Right ventricle myocardium inferior (tissue), 1 donor: ENCODE data around the gene FAHD1. TPM values are rescaled to one million over a fixed set of nuclear protein-coding genes. Genes with fewer than 3 reads are reported as not detected.
A peak's percentile ranks its signal among the peaks of the same experiment; 100 is the strongest.
"Not testable (repeated sequence)": the region's sequence is repeated elsewhere in the genome, so short reads cannot be mapped to it uniquely, and the experiment has no call there.

ENCODE experiments used
- ATAC-seq: fragments of 200-7000 bp; cut with Tn5 transposase; one replicate; pipeline ENCODE4 v1.9.1; 2020; ENCODE audit warnings: mild to moderate bottlenecking, moderate library complexity
- DNase-seq: peaks from one replicate; pipeline ENCODE4 v3.0.0; 2021; ENCODE audit errors: missing footprints
- intact Hi-C: fragments of 100-400 bp; cut with DNase I; formaldehyde crosslinking; loops from one replicate; pipeline ENCODE4 v1.11.0; 2022
- total RNA-seq: library from RNA; stranded (reverse); fragmentation: NEBNext Ultra II Directional; extraction: Animal tissue kit (Norgen Biotek cat#: 25700); gene quantifications from one replicate; pipeline ENCODE4 v1.2.1, GENCODE V29; 2021
- donor health status: DM: no; HTN: yes; CAD: no; lungs with severe emphysema.

Gene FAHD1
- total RNA-seq, 1 donor from 2014 or later = 28.3 TPM

- intact Hi-C loops = loop anchor here (5.0 kb wide), 1 partner anchor 35 kb away; no protein-coding TSS in a partner anchor
- ATAC-seq (no peak), DNase-seq (peak; percentile 55)
These were observed 39.5 kb upstream of the FAHD1 start for GRCh38 chr16:1787322-1788094.

DNA sequence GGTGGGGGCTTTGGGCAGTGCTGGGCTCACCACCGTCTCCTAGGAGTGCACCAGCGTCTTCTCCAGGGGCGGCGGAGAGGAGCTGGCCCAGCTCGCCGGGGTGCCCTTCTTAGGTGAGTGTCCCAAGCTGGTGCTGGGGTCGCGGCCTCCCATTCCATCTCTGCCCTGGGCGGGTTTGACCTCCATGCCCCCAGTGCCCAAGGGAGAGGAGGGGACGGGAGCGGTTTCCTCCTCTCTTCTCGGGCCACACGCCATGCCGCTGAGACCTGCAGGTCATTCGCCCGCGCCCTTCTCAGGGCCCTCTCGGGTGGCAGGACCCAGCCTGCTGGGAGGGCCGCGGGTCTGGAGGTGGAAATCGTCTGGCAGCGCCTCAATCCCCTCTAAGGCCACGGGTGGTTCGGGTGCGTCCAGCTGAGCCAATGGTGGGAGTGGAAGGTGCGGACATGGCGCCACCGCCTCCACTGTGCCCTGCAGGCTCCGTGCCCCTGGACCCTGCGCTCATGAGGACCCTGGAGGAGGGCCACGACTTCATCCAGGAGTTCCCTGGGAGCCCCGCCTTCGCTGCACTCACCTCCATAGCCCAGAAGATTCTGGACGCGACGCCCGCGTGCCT lies 38.8 kb upstream of the FAHD1 start:
- ATAC-seq (no peak), DNase-seq (no peak)
- intact Hi-C loops = loop anchor here (5.0 kb wide), 1 partner anchor 34 kb away; no protein-coding TSS in a partner anchor

GRCh38 chr16:1788708-1789100 lies 38.3 kb upstream of the FAHD1 start:
- no peak for ATAC-seq
- intact Hi-C loops = loop anchor here (5.0 kb wide), 1 partner anchor 34 kb away; no protein-coding TSS in a partner anchor
- DNase-seq = peak; percentile 64

GRCh38 chr16:1789643-1790045 lies 37.4 kb upstream of the FAHD1 start:
- DNase-seq (peak; percentile 50), ATAC-seq (no peak)
- intact Hi-C loops = loop anchor here (5.0 kb wide), 1 partner anchor 33 kb away; no protein-coding TSS in a partner anchor

DNA sequence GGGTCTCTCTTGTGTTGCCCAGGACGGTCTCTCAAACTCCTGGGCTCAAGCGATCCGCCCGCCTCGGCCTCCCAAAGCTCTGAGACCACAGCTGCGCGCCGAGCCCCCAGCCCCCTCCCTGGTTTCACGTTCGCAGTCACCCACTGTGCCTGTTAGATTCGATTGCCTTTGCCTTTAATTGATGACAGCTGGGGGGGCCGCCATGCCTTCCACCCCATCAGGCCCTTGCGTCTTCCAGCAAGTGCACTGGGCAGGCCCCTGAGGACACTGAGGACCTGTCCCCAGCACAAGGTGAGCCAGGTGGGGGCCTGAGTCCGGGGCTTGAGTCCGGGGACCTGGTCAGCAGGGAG lies 36.8 kb upstream of the FAHD1 start:
- DNase-seq (no peak), ATAC-seq (no peak)
- intact Hi-C loops = no loop called here

DNA sequence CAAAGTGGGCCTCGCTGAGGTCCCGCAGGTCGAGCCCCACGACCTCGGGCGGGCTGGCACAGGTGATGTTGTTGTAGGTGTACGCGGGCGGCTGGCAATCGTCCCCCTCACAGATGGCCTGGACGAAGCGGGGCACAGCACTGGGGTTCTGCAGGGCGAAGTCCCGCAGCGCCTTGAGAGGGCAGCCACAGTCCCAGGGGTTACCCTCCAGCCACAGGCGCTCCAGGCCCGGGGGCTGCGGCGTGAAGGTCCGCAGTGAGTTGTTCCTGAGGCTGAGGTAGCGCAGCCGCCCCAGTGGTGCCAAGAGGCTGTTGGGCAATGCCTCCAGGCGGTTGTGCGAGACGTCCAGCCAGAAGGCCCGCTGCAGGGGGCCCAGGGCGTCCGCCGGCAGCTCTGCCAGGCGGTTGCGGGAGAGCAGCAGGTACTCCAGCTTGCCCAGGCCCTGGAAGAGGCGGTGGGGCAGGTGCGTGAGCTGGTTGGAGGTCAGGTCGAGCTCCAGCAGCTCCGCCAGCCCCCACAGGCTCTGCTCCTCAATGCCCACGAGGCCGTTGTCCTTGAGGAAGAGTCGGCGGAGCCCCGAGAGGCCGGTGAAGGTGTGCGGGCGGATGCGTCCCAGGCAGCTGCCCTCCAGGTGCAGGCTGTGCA lies 36.3 kb upstream of the FAHD1 start:
- DNase-seq = no peak
- no peak for ATAC-seq
- intact Hi-C loops = no loop called here

DNA sequence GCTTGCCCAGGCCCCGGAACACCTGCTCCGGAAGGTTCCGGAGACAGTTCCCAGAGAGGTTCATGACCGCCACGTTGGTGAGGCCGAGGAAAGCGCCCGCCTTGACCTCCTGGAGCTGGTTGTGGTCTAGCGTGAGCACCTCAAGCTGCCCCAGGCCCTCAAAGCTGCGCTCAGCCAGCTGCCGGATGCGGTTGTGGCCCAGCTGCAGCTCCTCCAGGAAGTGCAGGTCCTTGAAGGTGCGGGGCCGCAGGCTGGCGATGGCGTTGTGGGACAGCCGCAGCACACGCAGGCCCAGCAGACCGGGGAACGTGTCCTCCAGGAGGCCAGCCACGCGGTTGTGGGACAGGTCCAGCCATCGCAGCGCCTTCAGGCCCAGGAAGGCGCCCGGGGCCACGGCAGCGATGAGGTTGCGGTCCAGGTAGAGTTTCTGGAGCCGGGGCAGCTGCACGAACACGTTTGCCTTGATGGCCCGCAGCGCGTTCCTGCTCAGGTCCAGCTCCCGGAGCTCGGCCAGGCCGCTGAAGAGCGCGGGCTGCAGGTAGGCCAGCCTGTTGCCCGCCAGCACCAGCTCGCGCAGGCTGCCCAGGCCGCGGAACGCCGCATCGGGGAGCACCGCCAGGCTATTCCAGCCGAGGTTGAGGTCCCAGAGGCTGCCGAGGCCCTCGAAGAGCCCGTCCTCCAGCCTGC lies 35.6 kb upstream of the FAHD1 start:
- DNase-seq (peak; percentile 64), ATAC-seq (no peak)
- intact Hi-C loops = no loop called here

DNA sequence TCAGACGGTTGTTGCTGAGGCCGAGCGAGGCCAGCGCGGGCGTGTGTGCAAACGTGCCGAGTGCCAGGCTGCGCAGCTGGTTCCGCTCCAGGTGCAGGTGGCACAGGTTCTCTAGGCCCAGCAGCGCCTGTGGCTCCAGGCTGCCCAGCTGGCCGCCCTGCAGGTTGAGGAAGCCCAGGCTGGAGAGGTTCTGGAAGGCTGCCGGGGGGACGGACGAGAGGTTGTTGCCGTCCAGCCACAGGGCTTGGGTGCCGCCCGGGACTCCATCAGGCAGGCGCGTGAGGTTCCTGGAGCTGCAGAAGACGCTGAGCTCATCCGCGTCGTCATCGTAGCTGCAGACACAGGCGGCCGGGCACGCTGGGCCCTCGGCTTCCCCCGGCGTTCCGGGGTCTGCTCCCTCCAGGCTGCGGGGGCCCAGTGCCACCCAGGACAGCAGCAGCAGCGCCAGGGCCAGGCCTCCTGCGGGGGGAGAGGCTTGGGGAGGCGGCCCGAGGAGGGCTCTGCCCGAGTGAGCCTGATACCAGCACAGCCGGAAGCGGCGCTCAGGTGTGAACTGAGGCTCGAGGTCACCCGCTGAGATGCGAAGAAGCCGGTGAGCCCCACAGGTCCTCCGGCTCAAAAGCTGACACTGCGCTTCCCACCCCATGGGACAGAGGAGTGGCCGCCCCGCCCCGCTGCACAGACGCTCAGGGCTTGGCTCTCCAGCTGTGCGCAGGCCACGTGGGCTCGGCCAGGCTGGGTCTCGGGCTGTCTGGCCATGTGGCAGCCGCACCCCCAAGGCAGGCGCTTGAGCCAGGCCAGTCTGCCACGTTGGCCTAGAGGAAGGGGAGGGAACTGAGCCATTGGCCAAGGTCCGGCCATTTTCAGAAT lies 34.8 kb upstream of the FAHD1 start:
- no peak for DNase-seq
- ATAC-seq = no peak
- intact Hi-C loops = no loop called here

DNA sequence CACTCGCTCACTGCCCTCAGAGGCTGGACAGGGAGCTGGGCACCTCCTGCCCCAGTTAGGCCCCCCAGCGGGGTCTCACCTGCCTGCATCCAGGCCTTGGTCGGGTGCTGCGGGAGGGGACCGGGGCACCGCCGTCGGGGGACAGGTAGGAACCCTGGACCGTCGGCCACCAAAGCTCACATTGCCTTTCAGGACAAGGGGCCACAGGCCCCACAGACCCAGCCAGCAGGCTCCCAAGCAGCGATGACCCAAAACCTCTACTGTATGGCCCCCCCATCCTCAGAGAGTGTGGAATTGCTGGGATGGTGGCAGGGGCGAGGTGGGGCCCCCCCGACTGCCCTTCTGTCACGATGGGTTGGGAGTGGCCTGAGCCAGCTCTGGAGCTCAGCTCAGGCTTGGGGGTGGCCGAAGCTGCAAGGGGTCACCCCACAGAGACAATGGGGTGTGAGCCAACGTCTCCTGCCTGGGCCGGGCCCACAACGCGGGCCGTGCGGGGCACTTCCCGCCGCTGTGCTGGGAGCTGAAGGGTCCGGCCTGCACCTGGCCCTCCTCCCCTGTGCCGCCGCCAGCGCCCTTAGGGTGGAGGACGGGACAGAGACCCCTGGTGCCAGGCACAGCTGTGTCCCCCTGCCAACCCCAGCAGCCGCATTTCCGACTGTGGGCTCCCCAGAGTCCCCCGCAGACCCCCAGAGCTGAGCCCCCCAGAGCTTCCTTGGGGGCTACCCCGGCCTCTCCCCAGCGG lies 34.0 kb upstream of the FAHD1 start:
- DNase-seq (no peak), ATAC-seq (no peak)
- intact Hi-C loops = no loop called here

GRCh38 chr16:1793578-1794220 lies 33.3 kb upstream of the FAHD1 start, which contains the start of gene IGFALS:
IGFALS (minus strand) TSS chr16:1793705; CDS start chr16:1793652, 53 bp downstream.
- DNase-seq (no peak), ATAC-seq (no peak)
- intact Hi-C loops = no loop called here

- intact Hi-C loops = no loop called here
- DNase-seq (no peak), ATAC-seq (no peak)
These were observed 32.7 kb upstream of the FAHD1 start for GRCh38 chr16:1794221-1794871.

- intact Hi-C loops = no loop called here
- ATAC-seq (no peak), DNase-seq (no peak)
These were observed 31.9 kb upstream of the FAHD1 start for GRCh38 chr16:1794908-1795666.

GRCh38 chr16:1799263-1799662 lies 27.7 kb upstream of the FAHD1 start:
- ATAC-seq, DNase-seq, intact Hi-C loops: not testable (repeated sequence)

- intact Hi-C loops = no loop called here
- no peak for DNase-seq
- ATAC-seq = no peak
These were observed 26.3 kb upstream of the FAHD1 start for GRCh38 chr16:1800701-1801100.

DNA sequence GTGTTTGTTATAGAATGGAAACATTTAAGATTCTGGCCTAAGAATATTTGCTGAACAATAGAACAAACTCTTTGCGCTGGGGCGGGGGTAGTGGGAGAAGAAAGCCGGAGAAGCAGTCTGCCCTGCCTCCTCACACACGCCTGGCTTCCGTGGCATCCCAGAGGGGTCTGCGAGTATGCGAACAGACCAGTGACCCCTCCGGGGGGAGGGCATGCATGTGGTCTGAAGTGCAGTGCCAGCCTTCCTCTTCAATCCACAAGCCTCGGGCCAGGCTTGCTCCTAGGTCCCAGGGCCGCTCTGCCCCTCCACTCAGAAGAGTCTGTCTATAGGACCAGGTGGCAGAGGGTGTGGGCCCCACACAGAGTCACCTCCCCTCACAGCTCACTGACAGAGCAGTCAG lies 19.4 kb upstream of the FAHD1 start:
- DNase-seq (no peak), ATAC-seq (no peak)
- intact Hi-C loops = no loop called here

- DNase-seq (no peak), ATAC-seq (no peak)
- intact Hi-C loops = no loop called here
These were observed 18.3 kb upstream of the FAHD1 start for GRCh38 chr16:1808691-1809090.
